ENCODE data around the gene NAPB. TPM values are rescaled to one million over a fixed set of nuclear protein-coding genes. Genes with fewer than 3 reads are reported as not detected.

NAPB gene
- total and polyA plus RNA-seq, 2 of the 8 experiments (the other 6 are each of a cell fraction or from before 2014, with no cell fraction given), result 6.2 to 12.3 TPM

DNA sequence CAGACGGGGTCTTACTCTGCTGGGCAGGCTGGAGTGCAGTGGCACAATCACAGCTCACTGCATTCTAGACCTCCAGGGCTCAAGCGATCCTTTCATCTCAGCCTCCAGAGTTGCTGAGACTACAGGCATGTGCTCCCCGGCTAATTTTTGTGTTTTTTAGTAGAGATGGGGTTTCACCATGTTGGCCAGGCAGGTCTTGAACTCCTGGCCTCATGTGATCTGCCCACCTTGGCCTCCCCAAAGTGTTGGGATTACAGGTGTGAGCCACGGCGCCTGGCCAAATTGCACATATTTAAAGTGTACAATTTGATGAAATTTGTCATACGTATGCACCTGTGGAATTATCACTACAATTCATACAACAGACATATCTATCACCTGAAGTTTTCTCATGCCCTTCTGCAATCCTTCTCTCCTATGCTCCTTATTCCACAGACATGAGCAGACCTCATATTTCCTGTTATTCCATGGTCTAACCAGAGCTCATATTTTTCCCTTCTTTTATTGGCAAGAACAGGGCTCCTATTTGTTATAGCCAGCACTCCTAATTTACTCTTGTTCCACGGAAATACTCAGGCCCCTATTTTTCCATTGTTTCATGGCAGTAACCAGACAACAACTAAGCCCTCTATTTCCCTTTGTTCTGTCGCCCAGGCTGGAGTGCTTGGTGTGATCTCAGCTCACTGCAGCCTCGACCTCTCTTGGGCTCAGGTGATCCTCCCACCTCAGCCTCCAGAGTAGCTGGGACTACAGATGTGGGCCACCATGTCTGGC lies 16.0 kb upstream of the NAPB start:
- H2BK15ac ChIP-seq (ENCODE audit: low read length), result no peak overlapping the region
- POLR2A ChIA-PET (ENCODE audit: partially characterized antibody), result no interaction called here
- H3K79me1 ChIP-seq (ENCODE audit: low read depth, low read length), result no peaks in the 10 kb centered on the region
- H3K18ac ChIP-seq (ENCODE audit: extremely low read depth, low read length), result no peak overlapping the region
- H3K23me2 ChIP-seq (ENCODE audit: low read depth, low read length), result no peaks in the 10 kb centered on the region
- H2BK5ac ChIP-seq (ENCODE audit: low read depth, low read length), result no peak overlapping the region
- H2BK120ac ChIP-seq (replicated peaks; ENCODE audit: low read depth, low read length), result no peak overlapping the region
- no peak overlapping the region for H4K91ac ChIP-seq (replicated peaks; ENCODE audit: insufficient read length, low read length)
- H4K5ac ChIP-seq (ENCODE audit: insufficient read length, low read depth, low read length), result no peak overlapping the region
- no peak overlapping the region for H2AK5ac ChIP-seq (ENCODE audit: low read depth, low read length)
- H3K79me2 ChIP-seq (ENCODE audit: control insufficient read depth in 1 of 2, insufficient read depth in 2 of 2, low read length in 2 of 2), result no peaks in the 10 kb centered on the region
- no peak overlapping the region for H2BK20ac ChIP-seq (ENCODE audit: low read length)
- no peak for FAIRE-seq
- H3K4me2 ChIP-seq (ENCODE audit: insufficient read depth in 1 of 2, low read depth in 2 of 2, low read length in 2 of 2), result no peak overlapping the region
- CTCF ChIA-PET (ENCODE audit: partially characterized antibody), result interaction anchor here (1.6 to 18.9 kb wide), 3 partner anchors 8 to 169 kb away, joined by 6 to 328 read pairs (median 10); partner anchors contain the start of gene CST9
- DNase-seq (ENCODE audit: low read depth in 1 of 2, low spot score in 2 of 2), result no peak
- H3K9ac ChIP-seq (replicated peaks in 1 of 4; ENCODE audit: extremely low read depth in 1 of 4, low read depth in 3 of 4, low read length in 3 of 4), result no peak overlapping the region
- WGBS, 2 experiments (ENCODE audit: extremely low coverage in 1 of 2, insufficient coverage in 1 of 2, insufficient read length in 1 of 2, insufficient replicate concordance in 2 of 2, low coverage in 1 of 2, low lambda C conversion rate in 2 of 2, missing lambda C conversion rate in 1 of 2), result 94% methylated on average over 8 of the region's 9 CpGs; no CpG with 5 or more reads in 1 of the 2 experiments
- no peak overlapping the region for H3K23ac ChIP-seq (ENCODE audit: insufficient read length)
- H3K27ac ChIP-seq (ENCODE audit: low read depth, low read length), result no peak overlapping the region
- no peak overlapping the region; the same call in 1 of the 2 replicates for H4K8ac ChIP-seq (ENCODE audit: extremely low read depth, insufficient read depth, low read length)
- H4K20me1 ChIP-seq (replicated peaks in 1 of 2; ENCODE audit: control insufficient read depth in 1 of 2, insufficient read depth in 2 of 2, low read length in 2 of 2), result no peaks in the 10 kb centered on the region
- H3K9me3 ChIP-seq (ENCODE audit: insufficient read depth in 2 of 2, low read depth in 1 of 2, low read length in 1 of 2), result no peaks in the 10 kb centered on the region
- H3K4me3 ChIP-seq (ENCODE audit: extremely low read depth in 1 of 4, insufficient read depth in 2 of 4, low read depth in 3 of 4, low read length in 4 of 4), result no peak overlapping the region
- no peak overlapping the region for H2BK12ac ChIP-seq (ENCODE audit: low read depth, low read length)
- no peak overlapping the region for H2AFZ ChIP-seq (ENCODE audit: low read length)
- H3K27me3 ChIP-seq (replicated peaks in 1 of 4; ENCODE audit: control insufficient read depth in 3 of 4, extremely low read depth in 1 of 4, insufficient read depth in 3 of 4, low read length in 3 of 4), result no peaks in the 10 kb centered on the region; a peak in 1 of 7 replicates
- H3K36me3 ChIP-seq (ENCODE audit: control insufficient read depth in 2 of 4, insufficient read depth in 4 of 4, low read length in 3 of 4), result no peaks in the 10 kb centered on the region
- no peak overlapping the region for H3K56ac ChIP-seq (replicated peaks; ENCODE audit: insufficient read length, low read depth, low read length)
- no peak overlapping the region for H3K14ac ChIP-seq (ENCODE audit: insufficient read length)
- H3K4me1 ChIP-seq (replicated peaks in 1 of 4; ENCODE audit: control insufficient read depth in 3 of 4, insufficient read depth in 4 of 4, low read length in 3 of 4), result no peaks in the 10 kb centered on the region
- H3K4ac ChIP-seq (replicated peaks; ENCODE audit: insufficient read length, low read depth, low read length), result no peak overlapping the region
- TF ChIP-seq, protein P1, sequence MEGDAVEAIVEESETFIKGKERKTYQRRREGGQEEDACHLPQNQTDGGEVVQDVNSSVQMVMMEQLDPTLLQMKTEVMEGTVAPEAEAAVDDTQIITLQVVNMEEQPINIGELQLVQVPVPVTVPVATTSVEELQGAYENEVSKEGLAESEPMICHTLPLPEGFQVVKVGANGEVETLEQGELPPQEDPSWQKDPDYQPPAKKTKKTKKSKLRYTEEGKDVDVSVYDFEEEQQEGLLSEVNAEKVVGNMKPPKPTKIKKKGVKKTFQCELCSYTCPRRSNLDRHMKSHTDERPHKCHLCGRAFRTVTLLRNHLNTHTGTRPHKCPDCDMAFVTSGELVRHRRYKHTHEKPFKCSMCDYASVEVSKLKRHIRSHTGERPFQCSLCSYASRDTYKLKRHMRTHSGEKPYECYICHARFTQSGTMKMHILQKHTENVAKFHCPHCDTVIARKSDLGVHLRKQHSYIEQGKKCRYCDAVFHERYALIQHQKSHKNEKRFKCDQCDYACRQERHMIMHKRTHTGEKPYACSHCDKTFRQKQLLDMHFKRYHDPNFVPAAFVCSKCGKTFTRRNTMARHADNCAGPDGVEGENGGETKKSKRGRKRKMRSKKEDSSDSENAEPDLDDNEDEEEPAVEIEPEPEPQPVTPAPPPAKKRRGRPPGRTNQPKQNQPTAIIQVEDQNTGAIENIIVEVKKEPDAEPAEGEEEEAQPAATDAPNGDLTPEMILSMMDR (IDR thresholded peaks at IDR 0.05; ENCODE audit: control extremely low read depth in 1 of 3, insufficient read depth in 1 of 3, low read depth in 1 of 3, low read length in 3 of 3), result no peak
- no peak for TF ChIP-seq GABPA (IDR thresholded peaks at IDR 0.05; ENCODE audit: borderline replicate concordance, insufficient read depth, low read length)
- TF ChIP-seq SRF (IDR thresholded peaks at IDR 0.05; ENCODE audit: low read depth, low read length), result no peak
- no peak for TF ChIP-seq SIX5 (IDR thresholded peaks at IDR 0.05; ENCODE audit: low read depth, low read length)
- TF ChIP-seq, protein P2, sequence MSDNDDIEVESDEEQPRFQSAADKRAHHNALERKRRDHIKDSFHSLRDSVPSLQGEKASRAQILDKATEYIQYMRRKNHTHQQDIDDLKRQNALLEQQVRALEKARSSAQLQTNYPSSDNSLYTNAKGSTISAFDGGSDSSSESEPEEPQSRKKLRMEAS (IDR thresholded peaks at IDR 0.05), result no peak
- TF ChIP-seq TCF12 (IDR thresholded peaks at IDR 0.05; ENCODE audit: low read depth, low read length), result no peak
- TF ChIP-seq BRCA1 (IDR thresholded peaks at IDR 0.05; ENCODE audit: low read depth, low read length), result no peak
- TF ChIP-seq EZH2 (IDR thresholded peaks at IDR 0.05; ENCODE audit: low read depth, low read length, severe bottlenecking), result no peak
- TF ChIP-seq NRF1 (IDR thresholded peaks at IDR 0.05; ENCODE audit: low read depth, low read length), result no peak
- TF ChIP-seq BACH1 (IDR thresholded peaks at IDR 0.05; ENCODE audit: low read length), result no peak
- no peak for TF ChIP-seq YY1 (IDR thresholded peaks at IDR 0.05; ENCODE audit: low read depth, low read length)
